ENCODE measurements around the gene VTI1A. TPM values are rescaled to one million over a fixed set of nuclear protein-coding genes. Genes with fewer than 3 reads are reported as not detected.
A peak's percentile ranks its signal among the peaks of the same experiment; 100 is the strongest.

Gene VTI1A
- total and polyA plus RNA-seq, 2 of the 13 experiments (the other 11 are each of a cell fraction or from before 2014, with no cell fraction given), result 11.7 to 32.7 TPM

- TF ChIP-seq RERE (CRISPR knock-in tag; IDR thresholded peaks at IDR 0.05; ENCODE audit: low read depth) (peak; percentile 57; the same call in 1 of the 2 replicates), ZNF777 (CRISPR knock-in tag; IDR thresholded peaks at IDR 0.05) (no peak), CBX2 (IDR thresholded peaks at IDR 0.05; ENCODE audit: low read depth, low read length) (no peak), CBX2 (CRISPR knock-in tag; IDR thresholded peaks at IDR 0.05; ENCODE audit: low read depth) (no peak), HNRNPLL (IDR thresholded peaks at IDR 0.05; ENCODE audit: low read depth, low read length, poor library complexity, severe bottlenecking) (no peak), U2AF2 (IDR thresholded peaks at IDR 0.05; ENCODE audit: low read depth, low read length) (no peak), FLYWCH1 (CRISPR knock-in tag; IDR thresholded peaks at IDR 0.05) (no peak), ZNF264 (CRISPR knock-in tag; IDR thresholded peaks at IDR 0.05) (peak; percentile 41; the same call in 1 of the 2 replicates), RFX3 (CRISPR knock-in tag; IDR thresholded peaks at IDR 0.05) (no peak), POLR2A (IDR thresholded peaks at IDR 0.05; ENCODE audit: insufficient read depth in 1 of 2, low read depth in 2 of 2, low read length in 2 of 2) (no peak), ONECUT2 (CRISPR knock-in tag; IDR thresholded peaks at IDR 0.05) (no peak), TSC22D2 (CRISPR knock-in tag; IDR thresholded peaks at IDR 0.05; ENCODE audit: borderline replicate concordance) (no peak), PCBP1 (IDR thresholded peaks at IDR 0.05; ENCODE audit: borderline replicate concordance, low read depth, low read length) (no peak), GRHL1 (CRISPR knock-in tag; conservative IDR thresholded peaks at IDR 0.05) (no peak), PCBP2 (optimal IDR thresholded peaks at IDR 0.05; ENCODE audit: low read depth, low read length, poor library complexity, severe bottlenecking) (no peak), STAT5B (CRISPR knock-in tag; IDR thresholded peaks at IDR 0.05) (no peak), EEA1 (CRISPR knock-in tag; IDR thresholded peaks at IDR 0.05; ENCODE audit: borderline replicate concordance) (no peak), HOXD1 (CRISPR knock-in tag; IDR thresholded peaks at IDR 0.05) (0 out of 2 replicates have a peak, but pooled peaks have one; percentile 27), ZBTB7A (CRISPR knock-in tag; IDR thresholded peaks at IDR 0.05) (no peak), ZNF75D (CRISPR knock-in tag; IDR thresholded peaks at IDR 0.05; ENCODE audit: borderline replicate concordance) (no peak), NBN (conservative IDR thresholded peaks at IDR 0.05) (no peak), FOXP1 (IDR thresholded peaks at IDR 0.05) (no peak), FOXP1 (CRISPR knock-in tag; IDR thresholded peaks at IDR 0.05) (peak; percentile 76; the same call in 1 of the 2 replicates), ISX (CRISPR knock-in tag; conservative IDR thresholded peaks at IDR 0.05) (no peak), ZNF614 (CRISPR knock-in tag; IDR thresholded peaks at IDR 0.05; ENCODE audit: borderline replicate concordance) (peak; percentile 82; the same call in 1 of the 2 replicates), E2F2 (CRISPR knock-in tag; IDR thresholded peaks at IDR 0.05; ENCODE audit: borderline replicate concordance) (no peak)
Measured at GRCh38 chr10:112678581-112678980, 231.6 kb downstream of the VTI1A start (continued).

Measured in HepG2 (cell line).